Retinal pigment epithelial cell (primary cell): ENCODE measurements around the gene NFIC.
"Not testable (repeated sequence)": the region's sequence is repeated elsewhere in the genome, so short reads cannot be mapped to it uniquely, and the experiment has no call there.

ENCODE experiments used
- DNase-seq: peaks from one replicate; pipeline ENCODE4 v3.0.0-alpha.2; 2010; ENCODE audit warnings: low read depth
- H3K4me3 ChIP-seq: 2 replicates; pipeline ENCODE4 v1.5.1; 2011; ENCODE audit warnings: mild to moderate bottlenecking, low read length, control low read depth, moderate library complexity
- TF ChIP-seq, protein P1 (sequence below): conservative IDR thresholded peaks from 2 replicates; pipeline ENCODE4 v1.5.1; 2011; ENCODE audit warnings: low read depth, low read length, control low read depth, inconsistent platforms

Gene NFIC

GRCh38 chr19:3338541-3339181, 27.7 kb upstream of the NFIC start:
- TF ChIP-seq, protein P1, sequence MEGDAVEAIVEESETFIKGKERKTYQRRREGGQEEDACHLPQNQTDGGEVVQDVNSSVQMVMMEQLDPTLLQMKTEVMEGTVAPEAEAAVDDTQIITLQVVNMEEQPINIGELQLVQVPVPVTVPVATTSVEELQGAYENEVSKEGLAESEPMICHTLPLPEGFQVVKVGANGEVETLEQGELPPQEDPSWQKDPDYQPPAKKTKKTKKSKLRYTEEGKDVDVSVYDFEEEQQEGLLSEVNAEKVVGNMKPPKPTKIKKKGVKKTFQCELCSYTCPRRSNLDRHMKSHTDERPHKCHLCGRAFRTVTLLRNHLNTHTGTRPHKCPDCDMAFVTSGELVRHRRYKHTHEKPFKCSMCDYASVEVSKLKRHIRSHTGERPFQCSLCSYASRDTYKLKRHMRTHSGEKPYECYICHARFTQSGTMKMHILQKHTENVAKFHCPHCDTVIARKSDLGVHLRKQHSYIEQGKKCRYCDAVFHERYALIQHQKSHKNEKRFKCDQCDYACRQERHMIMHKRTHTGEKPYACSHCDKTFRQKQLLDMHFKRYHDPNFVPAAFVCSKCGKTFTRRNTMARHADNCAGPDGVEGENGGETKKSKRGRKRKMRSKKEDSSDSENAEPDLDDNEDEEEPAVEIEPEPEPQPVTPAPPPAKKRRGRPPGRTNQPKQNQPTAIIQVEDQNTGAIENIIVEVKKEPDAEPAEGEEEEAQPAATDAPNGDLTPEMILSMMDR: no peak
- DNase-seq: no peak
- H3K4me3 ChIP-seq: no peak overlapping the region

- no peak for DNase-seq
- TF ChIP-seq, protein P1: no peak
- H3K4me3 ChIP-seq: no peak overlapping the region
Measured at GRCh38 chr19:3340340-3340739, 26.0 kb upstream of the NFIC start.

- no peak for DNase-seq
- TF ChIP-seq, protein P1: no peak
- no peak overlapping the region for H3K4me3 ChIP-seq
Measured at GRCh38 chr19:3342246-3342645, 24.1 kb upstream of the NFIC start.

GRCh38 chr19:3342962-3343361, 23.4 kb upstream of the NFIC start:
- not testable (repeated sequence) for H3K4me3 ChIP-seq, DNase-seq

DNA sequence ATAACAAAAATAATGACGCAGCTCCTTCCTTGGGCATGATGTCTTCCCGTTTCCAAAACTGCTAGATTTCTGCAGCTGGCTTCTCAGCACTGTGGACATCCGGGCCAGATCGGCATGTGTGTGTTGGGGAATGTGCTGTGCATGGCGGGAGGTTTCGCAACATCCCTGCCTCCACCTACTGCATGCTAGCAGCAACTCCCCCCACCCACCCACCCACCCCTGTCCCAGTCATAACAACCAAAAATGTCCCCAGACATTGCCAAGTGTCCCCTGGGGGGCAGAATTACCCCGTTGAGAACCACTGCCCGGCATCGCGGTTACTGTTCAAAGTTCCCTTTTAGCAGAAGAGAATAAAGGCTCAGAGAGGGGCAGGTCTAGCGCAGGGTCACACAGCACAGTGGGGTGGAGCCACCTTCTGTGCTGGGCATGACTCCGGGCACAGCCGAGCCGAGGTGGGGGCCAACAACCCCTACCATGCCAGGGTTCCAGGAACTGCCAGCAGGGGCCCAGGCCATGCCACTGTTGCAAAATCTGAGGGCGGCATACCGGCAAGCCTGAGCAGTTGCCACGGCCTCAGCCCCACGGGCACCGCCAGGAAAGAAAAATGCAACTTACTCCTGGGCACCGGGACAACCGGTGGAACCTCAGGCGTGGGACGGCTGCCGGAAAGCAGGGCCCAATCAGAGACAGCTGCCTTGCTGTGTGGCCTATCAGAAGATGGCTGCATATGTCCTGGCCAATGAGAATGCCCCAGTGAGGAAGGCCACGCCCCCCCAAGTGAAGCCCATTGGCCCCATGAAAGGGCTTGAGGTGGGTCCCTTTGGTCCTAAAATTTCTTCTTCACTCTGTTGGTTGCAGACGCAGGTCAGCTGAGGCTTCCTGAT, 22.5 kb upstream of the NFIC start:
- no peak for DNase-seq
- TF ChIP-seq, protein P1: peak; percentile 7
- H3K4me3 ChIP-seq: no peak overlapping the region

GRCh38 chr19:3344608-3345598, 21.5 kb upstream of the NFIC start:
- H3K4me3 ChIP-seq: no peak overlapping the region
- DNase-seq: no peak
- TF ChIP-seq, protein P1: no peak
